SK-N-SH treated with all-trans-retinoic acid at 6 μM for 48 hours (cell line): ENCODE results near the gene PKNOX2.

Source experiments
- ATAC-seq: fragments of 200-7000 bp; cut with Tn5 transposase; 3 replicates; pipeline ENCODE4 v1.9.1; 2020; ENCODE audit warnings: mild to moderate bottlenecking, moderate library complexity
- ARNTL ChIP-seq: fragments of 450-650 bp; formaldehyde crosslinking; IDR thresholded peaks from 2 replicates; pipeline ENCODE4 v1.5.0; 2020; ENCODE audit warnings: low read depth, mild to moderate bottlenecking, moderate library complexity, borderline replicate concordance
- BACH2 ChIP-seq: fragments of 250-450 bp; sonication (Bioruptor Pico); IDR thresholded peaks from 2 replicates; pipeline ENCODE4 v1.9.0; 2021; ENCODE audit warnings: mild to moderate bottlenecking, borderline replicate concordance
- CSDC2 ChIP-seq: fragments of 250-450 bp; sonication (Bioruptor Pico); IDR thresholded peaks from 2 replicates; pipeline ENCODE4 v1.5.0; 2020; ENCODE audit warnings: mild to moderate bottlenecking, moderate library complexity
- CSRNP3 ChIP-seq: fragments of 250-450 bp; sonication (Bioruptor Pico); IDR thresholded peaks from 2 replicates; pipeline ENCODE4 v1.5.1; 2021; ENCODE audit warnings: mild to moderate bottlenecking, moderate library complexity
- ESRRG ChIP-seq: fragments of 250-450 bp; sonication (Bioruptor Pico); IDR thresholded peaks from 2 replicates; pipeline ENCODE4 v1.6.1; 2021; ENCODE audit warnings: mild to moderate bottlenecking
- ISL1 ChIP-seq: fragments of 250-450 bp; sonication (Bioruptor Pico); IDR thresholded peaks from 2 replicates; pipeline ENCODE4 v2.1.2; 2022; ENCODE audit warnings: mild to moderate bottlenecking, moderate library complexity
- OSR1 ChIP-seq: fragments of 250-450 bp; sonication (Bioruptor Pico); IDR thresholded peaks from 2 replicates; pipeline ENCODE4 v1.8.0; 2022; ENCODE audit warnings: moderate library complexity, mild to moderate bottlenecking, inconsistent platforms
- POU6F1 ChIP-seq: fragments of 250-450 bp; sonication (Bioruptor Pico); IDR thresholded peaks from 2 replicates; pipeline ENCODE4 v1.8.0; 2021; ENCODE audit warnings: low read depth, mild to moderate bottlenecking, moderate library complexity, borderline replicate concordance
- PPARA ChIP-seq: fragments of 250-450 bp; sonication (Bioruptor Pico); IDR thresholded peaks from 2 replicates; pipeline ENCODE4 v1.5.0; 2020; ENCODE audit warnings: mild to moderate bottlenecking, borderline replicate concordance
- SNAI2 ChIP-seq: fragments of 250-450 bp; sonication (Bioruptor Pico); IDR thresholded peaks from 2 replicates; pipeline ENCODE4 v1.5.0; 2020; ENCODE audit warnings: mild to moderate bottlenecking, moderate library complexity
- TCF4 ChIP-seq: fragments of 250-450 bp; sonication (Bioruptor Pico); IDR thresholded peaks from 2 replicates; pipeline ENCODE4 v1.8.0; 2021; ENCODE audit warnings: mild to moderate bottlenecking, moderate library complexity, borderline replicate concordance
- TOX ChIP-seq: fragments of 250-450 bp; sonication (Bioruptor Pico); IDR thresholded peaks from 2 replicates; pipeline ENCODE4 v1.8.0; 2021; ENCODE audit warnings: mild to moderate bottlenecking, moderate library complexity, borderline replicate concordance
- ZC3H10 ChIP-seq: fragments of 250-450 bp; sonication (Bioruptor Pico); IDR thresholded peaks from 2 replicates; pipeline ENCODE4 v1.5.1; 2021; ENCODE audit warnings: mild to moderate bottlenecking, moderate library complexity
- ZFP3 ChIP-seq: fragments of 250-450 bp; sonication (Bioruptor Pico); IDR thresholded peaks from 2 replicates; pipeline ENCODE4 v1.5.0; 2020; ENCODE audit warnings: mild to moderate bottlenecking, moderate library complexity
- ZFP30 ChIP-seq: fragments of 450-650 bp; formaldehyde crosslinking; IDR thresholded peaks from 2 replicates; pipeline ENCODE4 v1.5.0; 2022; ENCODE audit warnings: mild to moderate bottlenecking, moderate library complexity
- ZNF565 ChIP-seq: fragments of 450-650 bp; formaldehyde crosslinking; conservative IDR thresholded peaks from 2 replicates; pipeline ENCODE4 v1.5.0; 2020; ENCODE audit warnings: low read depth, mild to moderate bottlenecking, moderate library complexity
- ZNF70 ChIP-seq: fragments of 450-650 bp; formaldehyde crosslinking; IDR thresholded peaks from 2 replicates; pipeline ENCODE4 v1.5.0; 2020; ENCODE audit warnings: mild to moderate bottlenecking, moderate library complexity
- ZNF8 ChIP-seq: fragments of 450-650 bp; formaldehyde crosslinking; IDR thresholded peaks from 2 replicates; pipeline ENCODE4 v1.5.0; 2020; ENCODE audit warnings: mild to moderate bottlenecking, moderate library complexity
- TF ChIP-seq, protein P1 (sequence below): fragments of 250-450 bp; sonication (Bioruptor Pico); IDR thresholded peaks from 2 replicates; pipeline ENCODE4 v1.8.0; 2020; ENCODE audit warnings: mild to moderate bottlenecking, moderate library complexity, borderline replicate concordance
- TF ChIP-seq, protein P2 (sequence below): fragments of 250-450 bp; sonication (Bioruptor Pico); IDR thresholded peaks from 2 replicates; pipeline ENCODE4 v1.5.1; 2020; ENCODE audit warnings: low read depth, mild to moderate bottlenecking, moderate library complexity

Gene PKNOX2

GRCh38 chr11:125193416-125193726, 28.8 kb downstream of the PKNOX2 start (continued):
- no peak for TF ChIP-seq BACH2
- TF ChIP-seq, all 23 proteins: peak for 0

DNA sequence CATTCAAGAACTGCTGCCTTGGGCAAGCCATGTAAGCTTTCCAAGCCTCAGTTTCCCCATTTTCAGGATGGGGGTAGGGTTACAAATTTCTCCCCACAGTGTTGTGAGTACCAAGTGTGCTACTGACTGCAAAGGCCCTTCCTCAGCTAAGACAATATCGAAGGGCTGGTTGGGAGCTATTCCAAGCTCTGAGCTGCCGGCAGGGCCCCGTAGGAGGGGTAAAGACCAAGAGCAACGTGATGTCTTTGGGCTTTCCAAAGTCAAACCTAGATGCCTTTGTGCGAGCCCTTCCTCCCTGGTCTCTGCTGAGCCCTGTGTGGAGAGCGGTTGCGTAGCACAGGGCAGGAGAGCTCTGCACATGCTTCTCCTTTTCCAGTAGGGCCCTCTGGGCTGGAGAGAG, 29.3 kb downstream of the PKNOX2 start:
- ATAC-seq: no peak
- TF ChIP-seq CSRNP3 (CRISPR knock-in tag): no peak
- TF ChIP-seq, protein P1, sequence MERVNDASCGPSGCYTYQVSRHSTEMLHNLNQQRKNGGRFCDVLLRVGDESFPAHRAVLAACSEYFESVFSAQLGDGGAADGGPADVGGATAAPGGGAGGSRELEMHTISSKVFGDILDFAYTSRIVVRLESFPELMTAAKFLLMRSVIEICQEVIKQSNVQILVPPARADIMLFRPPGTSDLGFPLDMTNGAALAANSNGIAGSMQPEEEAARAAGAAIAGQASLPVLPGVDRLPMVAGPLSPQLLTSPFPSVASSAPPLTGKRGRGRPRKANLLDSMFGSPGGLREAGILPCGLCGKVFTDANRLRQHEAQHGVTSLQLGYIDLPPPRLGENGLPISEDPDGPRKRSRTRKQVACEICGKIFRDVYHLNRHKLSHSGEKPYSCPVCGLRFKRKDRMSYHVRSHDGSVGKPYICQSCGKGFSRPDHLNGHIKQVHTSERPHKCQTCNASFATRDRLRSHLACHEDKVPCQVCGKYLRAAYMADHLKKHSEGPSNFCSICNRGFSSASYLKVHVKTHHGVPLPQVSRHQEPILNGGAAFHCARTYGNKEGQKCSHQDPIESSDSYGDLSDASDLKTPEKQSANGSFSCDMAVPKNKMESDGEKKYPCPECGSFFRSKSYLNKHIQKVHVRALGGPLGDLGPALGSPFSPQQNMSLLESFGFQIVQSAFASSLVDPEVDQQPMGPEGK (CRISPR knock-in tag): no peak
- no peak for TF ChIP-seq POU6F1
- TF ChIP-seq TOX: no peak
- no peak for TF ChIP-seq ZFP30
- TF ChIP-seq CSDC2 (CRISPR knock-in tag): no peak
- TF ChIP-seq, protein P2, sequence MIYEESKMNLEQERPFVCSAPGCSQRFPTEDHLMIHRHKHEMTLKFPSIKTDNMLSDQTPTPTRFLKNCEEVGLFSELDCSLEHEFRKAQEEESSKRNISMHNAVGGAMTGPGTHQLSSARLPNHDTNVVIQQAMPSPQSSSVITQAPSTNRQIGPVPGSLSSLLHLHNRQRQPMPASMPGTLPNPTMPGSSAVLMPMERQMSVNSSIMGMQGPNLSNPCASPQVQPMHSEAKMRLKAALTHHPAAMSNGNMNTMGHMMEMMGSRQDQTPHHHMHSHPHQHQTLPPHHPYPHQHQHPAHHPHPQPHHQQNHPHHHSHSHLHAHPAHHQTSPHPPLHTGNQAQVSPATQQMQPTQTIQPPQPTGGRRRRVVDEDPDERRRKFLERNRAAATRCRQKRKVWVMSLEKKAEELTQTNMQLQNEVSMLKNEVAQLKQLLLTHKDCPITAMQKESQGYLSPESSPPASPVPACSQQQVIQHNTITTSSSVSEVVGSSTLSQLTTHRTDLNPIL (CRISPR knock-in tag): no peak
- no peak for TF ChIP-seq ISL1 (CRISPR knock-in tag)
- no peak for TF ChIP-seq OSR1 (CRISPR knock-in tag)
- no peak for TF ChIP-seq ZNF8 (CRISPR knock-in tag)
- no peak for TF ChIP-seq ZFP3
- no peak for TF ChIP-seq ZNF565
- no peak for TF ChIP-seq ARNTL
- no peak for TF ChIP-seq ZNF70 (CRISPR knock-in tag)
- TF ChIP-seq ESRRG (CRISPR knock-in tag): no peak
- no peak for TF ChIP-seq SNAI2 (CRISPR knock-in tag)
- TF ChIP-seq TCF4 (CRISPR knock-in tag): no peak

- no peak for ATAC-seq
- TF ChIP-seq CSDC2 (CRISPR knock-in tag) (no peak), ZC3H10 (CRISPR knock-in tag) (no peak), SNAI2 (CRISPR knock-in tag) (no peak), PPARA (CRISPR knock-in tag) (no peak), ARNTL (no peak), OSR1 (CRISPR knock-in tag) (no peak), ISL1 (CRISPR knock-in tag) (no peak), TOX (no peak), ESRRG (CRISPR knock-in tag) (no peak)
- TF ChIP-seq, protein P2 (CRISPR knock-in tag): no peak
- TF ChIP-seq, protein P1 (CRISPR knock-in tag): no peak
Measured at GRCh38 chr11:125199915-125200314, 35.4 kb downstream of the PKNOX2 start.

DNA sequence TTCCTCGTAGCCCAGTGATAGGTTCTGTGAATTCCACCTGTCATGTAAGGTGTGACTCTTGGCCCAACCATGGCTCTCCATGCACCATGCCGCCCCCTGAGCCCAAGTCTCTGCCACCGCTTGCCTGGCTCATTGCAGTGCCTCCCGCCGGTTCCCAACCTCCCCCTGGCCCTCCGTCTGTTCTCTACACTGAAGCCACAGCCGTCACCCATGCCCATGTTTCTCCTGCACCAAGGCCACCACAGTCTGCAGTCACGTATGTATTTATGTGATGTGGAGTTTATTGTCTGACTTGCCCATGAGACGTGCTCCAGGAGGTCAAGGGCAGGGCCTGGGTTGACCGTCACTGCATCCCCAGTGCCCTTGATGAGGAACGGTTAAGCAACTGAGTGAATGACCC, 35.9 kb downstream of the PKNOX2 start:
- no peak for ATAC-seq
- no peak for TF ChIP-seq CSRNP3 (CRISPR knock-in tag)
